ENCODE results near the gene SCT. TPM values are rescaled to one million over a fixed set of nuclear protein-coding genes. Genes with fewer than 3 reads are reported as not detected.

SCT gene
- total RNA-seq, 1 donor from 2014 or later = not detected

GRCh38 chr11:613369-613968, 13.5 kb downstream of the SCT start:
- intact Hi-C loops (cut with DNase I) = no loop called here

GRCh38 chr11:612961-613300, 14.1 kb downstream of the SCT start:
- intact Hi-C loops (cut with DNase I) = no loop called here

More at GRCh38 chr11:613369-613968, 13.5 kb downstream of the SCT start:
- DNase-seq (ENCODE audit: low spot score) = no peak

GRCh38 chr11:612201-612960, 14.6 kb downstream of the SCT start:
- no peak for DNase-seq (ENCODE audit: low spot score)
- intact Hi-C loops (cut with DNase I) = no loop called here

More at GRCh38 chr11:612961-613300, 14.1 kb downstream of the SCT start:
- DNase-seq (ENCODE audit: low spot score) = no peak

- intact Hi-C loops (cut with DNase I) = no loop called here
- DNase-seq (ENCODE audit: low spot score) = no peak
These were observed 15.7 kb downstream of the SCT start for GRCh38 chr11:611001-611996.

- DNase-seq (ENCODE audit: low spot score) = no peak
These were observed 16.7 kb downstream of the SCT start for GRCh38 chr11:610146-610801.

GRCh38 chr11:609341-609811, 17.6 kb downstream of the SCT start:
- DNase-seq (ENCODE audit: low spot score) = no peak
- intact Hi-C loops (cut with DNase I) = no loop called here

More at GRCh38 chr11:610146-610801, 16.7 kb downstream of the SCT start:
- intact Hi-C loops (cut with DNase I) = no loop called here

GRCh38 chr11:608791-609251, 18.2 kb downstream of the SCT start:
- DNase-seq (ENCODE audit: low spot score) = no peak
- intact Hi-C loops (cut with DNase I) = no loop called here

GRCh38 chr11:607971-608659, 18.9 kb downstream of the SCT start:
- DNase-seq (ENCODE audit: low spot score) = no peak
- intact Hi-C loops (cut with DNase I) = no loop called here

GRCh38 chr11:607020-607780, 19.8 kb downstream of the SCT start:
- intact Hi-C loops (cut with DNase I) = no loop called here

GRCh38 chr11:606245-606644, 20.7 kb downstream of the SCT start:
- peak; percentile 90 for DNase-seq (ENCODE audit: low spot score)
- intact Hi-C loops (cut with DNase I) = no loop called here

More at GRCh38 chr11:607020-607780, 19.8 kb downstream of the SCT start:
- no peak for DNase-seq (ENCODE audit: low spot score)

- intact Hi-C loops (cut with DNase I) = no loop called here
- DNase-seq (ENCODE audit: low spot score) = no peak
These were observed 21.5 kb downstream of the SCT start for GRCh38 chr11:605286-606129.

- DNase-seq (ENCODE audit: low spot score) = no peak
- intact Hi-C loops (cut with DNase I) = no loop called here
These were observed 23.8 kb downstream of the SCT start for GRCh38 chr11:603154-603553.

- DNase-seq (ENCODE audit: low spot score) = no peak
- intact Hi-C loops (cut with DNase I) = no loop called here
These were observed 25.3 kb downstream of the SCT start for GRCh38 chr11:601573-602245.

GRCh38 chr11:598005-598680, 28.8 kb downstream of the SCT start:
- intact Hi-C loops (cut with DNase I) = no loop called here
- DNase-seq (ENCODE audit: low spot score) = no peak

GRCh38 chr11:597166-597725, 29.7 kb downstream of the SCT start:
- intact Hi-C loops (cut with DNase I) = no loop called here
- DNase-seq (ENCODE audit: low spot score) = no peak

GRCh38 chr11:596374-596773, 30.6 kb downstream of the SCT start:
- intact Hi-C loops (cut with DNase I) = no loop called here
- DNase-seq (ENCODE audit: low spot score) = no peak
